SK-N-SH (cell line): ENCODE measurements around the gene CDH23. TPM values are rescaled to one million over a fixed set of nuclear protein-coding genes. Genes with fewer than 3 reads are reported as not detected.

ENCODE experiments used
- CTCF ChIA-PET: fragments of 300-600, 350-600 bp; formaldehyde crosslinking; extraction: SDS; loops from one replicate; lab custom pipeline; 2021; lab: Yijun Ruan, JAX
- POLR2A ChIA-PET: fragments of 350-600 bp; sonication (Branson Sonifier 250); formaldehyde crosslinking; extraction: SDS; loops from one replicate; lab custom pipeline; 2020; ENCODE audit warnings: antibody characterized with exemption, inconsistent platforms; lab: Yijun Ruan, JAX
- DNase-seq: peaks from one replicate; pipeline ENCODE4 v3.0.0; 2012
- H2AFZ ChIP-seq: fragments of 200-600 bp; sonication (generic); 2 replicates; pipeline ENCODE4 v1.8.1; 2016; ENCODE audit warnings: antibody characterized with exemption, mild to moderate bottlenecking, low read depth
- H3F3A ChIP-seq: fragments of 200-600 bp; sonication (generic); replicated peaks from 2 replicates; pipeline ENCODE3; 2016; ENCODE audit warnings: antibody characterized with exemption, mild to moderate bottlenecking; ENCODE audit not compliant: insufficient read depth
- H3K27ac ChIP-seq, 2 experiments: fragments of 200-500 bp in 1 of 2; fragments of 200-600 bp in 1 of 2; sonication (Bioruptor generic) in 1 of 2; sonication (generic), shearing (Covaris generic) in 1 of 2; 2 replicates each; pipeline versions ENCODE4 v1.5.1 to v1.6.1; 2014 to 2016; ENCODE audit warnings: low read depth in 2 of 2, inconsistent platforms in 1 of 2, low read length in 1 of 2, mild to moderate bottlenecking in 1 of 2, mixed read lengths in 1 of 2
- H3K27me3 ChIP-seq: fragments of 200-600 bp; sonication (generic), shearing (Covaris generic); 2 replicates; pipeline ENCODE4 v1.6.1; 2016; ENCODE audit warnings: mixed run types; ENCODE audit not compliant: insufficient read depth
- H3K36me3 ChIP-seq, 2 experiments: fragments of 200-500 bp in 1 of 2; fragments of 200-600 bp in 1 of 2; sonication (Bioruptor generic) in 1 of 2; sonication (generic) in 1 of 2; replicated peaks in 1 of 2; 2 replicates each; pipeline versions ENCODE3 to v1.5.1; 2014 to 2016; ENCODE audit warnings: low read length in 1 of 2, mild to moderate bottlenecking in 1 of 2; ENCODE audit not compliant: insufficient read depth in 2 of 2, control insufficient read depth in 1 of 2
- H3K4me1 ChIP-seq, 2 experiments: fragments of 200-500 bp in 1 of 2; fragments of 200-600 bp in 1 of 2; sonication (Bioruptor generic) in 1 of 2; sonication (generic), shearing (Covaris generic) in 1 of 2; 2 replicates each; pipeline versions ENCODE4 v1.5.1 to v1.6.1; 2014 to 2016; ENCODE audit warnings: low read depth in 1 of 2, low read length in 1 of 2, mixed run types in 1 of 2; ENCODE audit not compliant: insufficient read depth in 2 of 2, control insufficient read depth in 1 of 2
- H3K4me2 ChIP-seq: fragments of 200-600 bp; sonication (generic), shearing (Covaris generic); 2 replicates; pipeline ENCODE4 v1.6.1; 2017; ENCODE audit warnings: mixed run types
- H3K4me3 ChIP-seq, 2 experiments: fragments of 200-500 bp in 1 of 2; fragments of 200-600 bp in 1 of 2; sonication (Bioruptor generic) in 1 of 2; sonication (generic), shearing (Covaris generic) in 1 of 2; 2 replicates each; pipeline versions ENCODE4 v1.5.1 to v1.8.1; 2014 to 2016; ENCODE audit warnings: low read depth in 2 of 2, inconsistent platforms in 1 of 2, low read length in 1 of 2, mild to moderate bottlenecking in 1 of 2, mixed read lengths in 1 of 2, moderate library complexity in 1 of 2
- H3K79me2 ChIP-seq: fragments of 200-600 bp; sonication (generic); 2 replicates; pipeline ENCODE4 v1.8.1; 2017; ENCODE audit warnings: mild to moderate bottlenecking; ENCODE audit not compliant: insufficient read depth
- H3K9ac ChIP-seq: fragments of 200-600 bp; sonication (generic); 2 replicates; pipeline ENCODE4 v1.6.1; 2017; ENCODE audit warnings: mixed run types
- H3K9me2 ChIP-seq: fragments of 200-600 bp; sonication (generic); 2 replicates; pipeline ENCODE4 v1.6.1; 2017; ENCODE audit warnings: mixed run types
- H3K9me3 ChIP-seq: fragments of 200-600 bp; sonication (generic); 2 replicates; pipeline ENCODE4 v1.6.1; 2017; ENCODE audit warnings: mixed run types, mild to moderate bottlenecking, moderate library complexity
- H4K20me1 ChIP-seq: fragments of 200-600 bp; sonication (generic); 2 replicates; pipeline ENCODE4 v1.6.1; 2017; ENCODE audit warnings: mild to moderate bottlenecking, mixed run types; ENCODE audit not compliant: insufficient read depth
- CTCF ChIP-seq: fragments of 200-600 bp; sonication (generic); IDR thresholded peaks from 2 replicates; pipeline ENCODE4 v1.6.1; 2017; ENCODE audit warnings: antibody characterized with exemption, mild to moderate bottlenecking, moderate library complexity
- EZH2phosphoT487 ChIP-seq: fragments of 200-600 bp; sonication (generic); IDR thresholded peaks from 2 replicates; pipeline ENCODE4 v1.6.1; 2017; ENCODE audit warnings: low read depth, mixed run types, mild to moderate bottlenecking, antibody characterized with exemption, moderate library complexity, borderline replicate concordance
- FOXM1 ChIP-seq: IDR thresholded peaks from 2 replicates; pipeline ENCODE4 v1.4.0; 2012; ENCODE audit warnings: low read depth, mild to moderate bottlenecking
- IRF3 ChIP-seq: fragments of 150-350 bp; IDR thresholded peaks from 2 replicates; pipeline ENCODE4 v1.6.1; 2016; ENCODE audit warnings: mild to moderate bottlenecking, low read depth, low read length
- MAX ChIP-seq: IDR thresholded peaks from 2 replicates; pipeline ENCODE4 v1.4.0; 2012; ENCODE audit warnings: low read depth
- MXI1 ChIP-seq: IDR thresholded peaks from 2 replicates; pipeline ENCODE4 v1.6.1; 2012; ENCODE audit warnings: mild to moderate bottlenecking, low read depth, low read length, improper control_type of control experiment
- NRF1 ChIP-seq: IDR thresholded peaks from 2 replicates; pipeline ENCODE4 v1.6.1; 2012; ENCODE audit warnings: low read depth, mild to moderate bottlenecking, low read length
- RAD21 ChIP-seq: IDR thresholded peaks from 2 replicates; pipeline ENCODE4 v1.6.1; 2012; ENCODE audit warnings: mild to moderate bottlenecking, low read length
- RFX5 ChIP-seq: IDR thresholded peaks from 2 replicates; pipeline ENCODE4 v1.6.1; 2012; ENCODE audit warnings: mild to moderate bottlenecking, improper control_type of control experiment, low read length
- USF2 ChIP-seq: fragments of 150-350 bp; IDR thresholded peaks from 2 replicates; pipeline ENCODE4 v1.6.1; 2017; ENCODE audit warnings: antibody characterized with exemption, low read length, low read depth, borderline replicate concordance
- WGBS: methylation state at CpG from one replicate; pipeline ENCODE4 v1.1.6; 2017; ENCODE audit warnings: low lambda C conversion rate; 5-methylcytosine and 5-hydroxymethylcytosine counted together
- polyA plus RNA-seq, 3 experiments: library from polyadenylated mRNA; depleted of rRNA; stranded (reverse); fragments of >200 nt; gene quantifications; 2 replicates each; pipeline ENCODE4 v1.2.3, GENCODE V29; 2012

CDH23 gene
- polyA plus RNA-seq, 1 of the 3 experiments (the other 2 are of a cell fraction), result 0.03 TPM

GRCh38 chr10:71708301-71708703, 311.6 kb downstream of the CDH23 start (continued):
- TF ChIP-seq USF2, result no peak
- no peak for TF ChIP-seq RFX5
- no peak for TF ChIP-seq FOXM1

- H3F3A ChIP-seq, result no peaks in the 10 kb centered on the region
- H4K20me1 ChIP-seq, result no peaks in the 10 kb centered on the region
- H2AFZ ChIP-seq, result no peak overlapping the region
- 69% methylated on average over 17 of the region's 28 CpGs for WGBS
- ChIA-PET CTCF (interaction anchor here (0.7 to 14.1 kb wide), 58 partner anchors 8 to 407 kb away, joined by 3 to 195 read pairs (median 5); partner anchors contain the start of genes C10orf105, CDH23, SLC29A3 and VSIR), POLR2A (interaction anchor here (1.1 kb wide), 1 partner anchor 390 kb away, joined by 6 read pairs; the partner anchor contains the start of gene SLC29A3)
- no peak overlapping the region for H3K27ac ChIP-seq
- H3K27me3 ChIP-seq, result no peaks in the 10 kb centered on the region; the same call in 1 of the 2 replicates
- no peak overlapping the region for H3K4me2 ChIP-seq
- TF ChIP-seq EZH2phosphoT487 (no peak), IRF3 (no peak), CTCF (no peak), MXI1 (no peak), MAX (no peak), RAD21 (no peak), RFX5 (no peak), NRF1 (no peak)
- no peaks in the 10 kb centered on the region for H3K79me2 ChIP-seq
- H3K4me3 ChIP-seq, result no peak overlapping the region
- no peaks in the 10 kb centered on the region for H3K9me3 ChIP-seq
- DNase-seq, result no peak
- H3K36me3 ChIP-seq, result no peaks in the 10 kb centered on the region
- peaks cover 0 to 17% of the 10 kb centered on the region in 2 experiments; a peak in 1 of 4 replicates for H3K4me1 ChIP-seq
- no peak overlapping the region for H3K9ac ChIP-seq
- no peaks in the 10 kb centered on the region for H3K9me2 ChIP-seq
These were observed 312.5 kb downstream of the CDH23 start for GRCh38 chr10:71708897-71709882.
